HEK293 (cell line): ENCODE measurements around the gene DYNLT2.
A peak's percentile ranks its signal among the peaks of the same experiment; 100 is the strongest.

Experiments used
- BCL11B ChIP-seq: fragments of 450-650 bp; formaldehyde crosslinking; IDR thresholded peaks from 2 replicates; pipeline ENCODE4 v1.5.1; 2016; ENCODE audit warnings: low read depth, missing biosample characterization, missing genetic modification characterization
- EGR2 ChIP-seq: fragments of 450-650 bp; formaldehyde crosslinking; IDR thresholded peaks from 2 replicates; pipeline ENCODE4 v1.5.1; 2016; ENCODE audit warnings: low read depth, missing biosample characterization, missing genetic modification characterization
- FEZF1 ChIP-seq: fragments of 450-650 bp; formaldehyde crosslinking; IDR thresholded peaks from 2 replicates; pipeline ENCODE4 v1.5.1; 2016; ENCODE audit warnings: missing biosample characterization, missing genetic modification characterization
- KLF1 ChIP-seq: fragments of 450-650 bp; formaldehyde crosslinking; IDR thresholded peaks from 2 replicates; pipeline ENCODE4 v1.5.1; 2016; ENCODE audit warnings: missing biosample characterization, missing genetic modification characterization
- KLF9 ChIP-seq: fragments of 450-650 bp; formaldehyde crosslinking; IDR thresholded peaks from 2 replicates; pipeline ENCODE4 v1.5.1; 2016; ENCODE audit warnings: missing biosample characterization, missing genetic modification characterization, low read depth
- MZF1 ChIP-seq: fragments of 450-650 bp; formaldehyde crosslinking; IDR thresholded peaks from 2 replicates; pipeline ENCODE4 v1.5.1; 2017; ENCODE audit warnings: missing biosample characterization, missing genetic modification characterization, borderline replicate concordance
- OSR2 ChIP-seq: fragments of 450-650 bp; formaldehyde crosslinking; IDR thresholded peaks from 2 replicates; pipeline ENCODE4 v1.5.1; 2016; ENCODE audit warnings: missing biosample characterization, missing genetic modification characterization
- SP7 ChIP-seq: fragments of 450-650 bp; formaldehyde crosslinking; IDR thresholded peaks from 2 replicates; pipeline ENCODE4 v1.5.1; 2016; ENCODE audit warnings: missing biosample characterization, missing genetic modification characterization
- ZBTB20 ChIP-seq: fragments of 450-650 bp; formaldehyde crosslinking; IDR thresholded peaks from 2 replicates; pipeline ENCODE4 v1.5.1; 2016; ENCODE audit warnings: missing biosample characterization, missing genetic modification characterization
- ZBTB48 ChIP-seq: fragments of 450-650 bp; formaldehyde crosslinking; IDR thresholded peaks from 2 replicates; pipeline ENCODE4 v1.5.1; 2016; ENCODE audit warnings: missing biosample characterization, missing genetic modification characterization
- ZFHX2 ChIP-seq: fragments of 450-650 bp; formaldehyde crosslinking; conservative IDR thresholded peaks from 2 replicates; pipeline ENCODE4 v1.5.1; 2016; ENCODE audit warnings: missing biosample characterization, missing genetic modification characterization
- ZNF133 ChIP-seq: fragments of 450-650 bp; formaldehyde crosslinking; IDR thresholded peaks from 2 replicates; pipeline ENCODE4 v1.5.1; 2016; ENCODE audit warnings: missing biosample characterization, missing genetic modification characterization
- ZNF146 ChIP-seq: fragments of 450-650 bp; formaldehyde crosslinking; IDR thresholded peaks from 2 replicates; pipeline ENCODE4 v1.5.1; 2016; ENCODE audit warnings: missing biosample characterization, missing genetic modification characterization
- ZNF148 ChIP-seq: fragments of 450-650 bp; formaldehyde crosslinking; IDR thresholded peaks from 2 replicates; pipeline ENCODE4 v1.5.0; 2017; ENCODE audit warnings: missing biosample characterization, missing genetic modification characterization, borderline replicate concordance
- ZNF174 ChIP-seq: fragments of 450-650 bp; formaldehyde crosslinking; IDR thresholded peaks from 2 replicates; pipeline ENCODE4 v1.5.0; 2017; ENCODE audit warnings: missing biosample characterization, mild to moderate bottlenecking, missing genetic modification characterization
- ZNF202 ChIP-seq: fragments of 450-650 bp; formaldehyde crosslinking; IDR thresholded peaks from 2 replicates; pipeline ENCODE4 v1.5.1; 2016; ENCODE audit warnings: missing biosample characterization, missing genetic modification characterization, borderline replicate concordance
- ZNF223 ChIP-seq: fragments of 450-650 bp; formaldehyde crosslinking; IDR thresholded peaks from 2 replicates; pipeline ENCODE4 v1.5.1; 2016; ENCODE audit warnings: missing biosample characterization, missing genetic modification characterization
- ZNF350 ChIP-seq: fragments of 450-650 bp; formaldehyde crosslinking; IDR thresholded peaks from 2 replicates; pipeline ENCODE4 v1.5.0; 2017; ENCODE audit warnings: missing biosample characterization, mild to moderate bottlenecking, missing genetic modification characterization
- ZNF398 ChIP-seq: fragments of 450-650 bp; formaldehyde crosslinking; IDR thresholded peaks from 2 replicates; pipeline ENCODE4 v1.5.1; 2017; ENCODE audit warnings: missing biosample characterization, missing genetic modification characterization
- ZNF473 ChIP-seq: fragments of 450-650 bp; formaldehyde crosslinking; IDR thresholded peaks from 2 replicates; pipeline ENCODE4 v1.5.1; 2017; ENCODE audit warnings: missing biosample characterization, missing genetic modification characterization
- ZNF580 ChIP-seq: fragments of 450-650 bp; formaldehyde crosslinking; IDR thresholded peaks from 2 replicates; pipeline ENCODE4 v1.5.1; 2016; ENCODE audit warnings: missing biosample characterization, missing genetic modification characterization
- ZNF664 ChIP-seq: fragments of 450-650 bp; formaldehyde crosslinking; IDR thresholded peaks from 2 replicates; pipeline ENCODE4 v1.5.1; 2016; ENCODE audit warnings: missing biosample characterization, missing genetic modification characterization
- TF ChIP-seq, protein P1 (sequence below): fragments of 450-650 bp; formaldehyde crosslinking; IDR thresholded peaks from 2 replicates; pipeline ENCODE4 v1.5.1; 2016; ENCODE audit warnings: missing biosample characterization, missing genetic modification characterization, low read depth
- TF ChIP-seq, protein P2 (sequence below): fragments of 450-650 bp; formaldehyde crosslinking; IDR thresholded peaks from 2 replicates; pipeline ENCODE4 v1.5.1; 2017; ENCODE audit warnings: missing biosample characterization, missing genetic modification characterization
- TF ChIP-seq, protein P3 (sequence below): fragments of 450-650 bp; formaldehyde crosslinking; conservative IDR thresholded peaks from 2 replicates; pipeline ENCODE4 v1.5.1; 2016; ENCODE audit warnings: low read depth, missing biosample characterization, missing genetic modification characterization

DYNLT2 gene

DNA sequence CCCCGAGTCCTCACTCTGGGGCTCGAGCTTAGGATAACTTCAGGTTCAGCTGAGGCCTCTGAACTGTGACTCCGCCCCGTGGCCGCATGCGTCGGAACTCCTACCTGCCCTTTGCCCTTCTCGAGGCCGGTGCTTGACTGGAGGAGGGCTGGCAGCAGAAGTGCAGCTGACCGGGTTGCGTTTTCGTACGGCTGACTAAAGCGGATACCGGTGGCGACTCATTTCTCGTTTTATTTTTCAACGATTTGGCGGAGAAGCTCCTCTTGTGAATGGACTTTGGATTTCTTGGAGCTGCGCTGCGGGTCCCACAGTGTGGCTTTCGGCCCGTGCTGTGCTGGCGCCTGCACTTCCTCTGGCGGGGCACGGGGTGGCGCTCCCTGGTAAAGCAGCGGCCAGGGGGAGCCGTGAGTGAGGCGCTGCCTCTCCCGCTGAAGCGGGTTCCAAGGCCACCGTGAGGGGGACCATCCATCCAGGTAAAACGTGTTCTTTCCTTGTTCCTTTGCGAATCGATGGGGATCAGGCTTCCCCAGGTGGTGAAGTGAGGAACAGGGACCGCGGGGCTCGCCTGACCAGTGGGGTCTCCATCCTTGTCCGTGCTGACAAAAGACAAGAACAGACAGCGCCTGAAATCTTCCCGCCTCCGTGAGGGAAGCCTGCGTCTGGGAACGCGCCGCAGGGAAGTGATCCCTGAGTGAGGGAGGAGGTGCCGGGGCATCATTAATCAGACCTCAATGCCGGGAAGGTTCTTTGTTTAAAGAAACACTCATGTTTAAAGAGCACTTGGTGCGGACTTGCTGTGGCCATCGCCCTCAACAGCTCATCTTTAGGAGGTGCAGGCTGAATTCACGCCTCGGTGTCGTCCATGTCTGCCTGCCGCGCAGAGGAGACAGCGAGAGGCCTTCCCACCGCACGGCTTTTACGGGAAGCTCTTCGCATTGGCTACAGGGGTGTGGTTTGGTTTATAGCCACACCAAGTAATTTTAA, 38.9 kb upstream of the DYNLT2 start (continued):
- TF ChIP-seq ZNF223 (no peak), SP7 (peak; percentile 61), ZNF146 (tag by site-specific recombination) (no peak), KLF1 (tag by site-specific recombination) (no peak), BCL11B (no peak), ZNF202 (tag by site-specific recombination) (no peak), FEZF1 (tag by site-specific recombination) (no peak), ZNF398 (tag by site-specific recombination) (no peak), MZF1 (tag by site-specific recombination) (0 out of 2 replicates have a peak, but pooled peaks have one; percentile 38), ZFHX2 (tag by site-specific recombination) (peak; percentile 35; the same call in 1 of the 2 replicates), ZNF580 (tag by site-specific recombination) (no peak), EGR2 (tag by site-specific recombination) (no peak), ZNF664 (tag by site-specific recombination) (no peak), ZNF350 (tag by site-specific recombination) (no peak), KLF9 (tag by site-specific recombination) (peak; percentile 16; the same call in 1 of the 2 replicates), OSR2 (tag by site-specific recombination) (no peak), ZNF473 (tag by site-specific recombination) (no peak), ZNF174 (tag by site-specific recombination) (no peak), ZBTB20 (tag by site-specific recombination) (peak; percentile 59), ZBTB48 (tag by site-specific recombination) (peak; percentile 94), ZNF148 (tag by site-specific recombination) (no peak), ZNF133 (tag by site-specific recombination) (no peak)
- TF ChIP-seq, protein P1, sequence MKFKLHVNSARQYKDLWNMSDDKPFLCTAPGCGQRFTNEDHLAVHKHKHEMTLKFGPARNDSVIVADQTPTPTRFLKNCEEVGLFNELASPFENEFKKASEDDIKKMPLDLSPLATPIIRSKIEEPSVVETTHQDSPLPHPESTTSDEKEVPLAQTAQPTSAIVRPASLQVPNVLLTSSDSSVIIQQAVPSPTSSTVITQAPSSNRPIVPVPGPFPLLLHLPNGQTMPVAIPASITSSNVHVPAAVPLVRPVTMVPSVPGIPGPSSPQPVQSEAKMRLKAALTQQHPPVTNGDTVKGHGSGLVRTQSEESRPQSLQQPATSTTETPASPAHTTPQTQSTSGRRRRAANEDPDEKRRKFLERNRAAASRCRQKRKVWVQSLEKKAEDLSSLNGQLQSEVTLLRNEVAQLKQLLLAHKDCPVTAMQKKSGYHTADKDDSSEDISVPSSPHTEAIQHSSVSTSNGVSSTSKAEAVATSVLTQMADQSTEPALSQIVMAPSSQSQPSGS (tag by site-specific recombination): no peak
- TF ChIP-seq, protein P2, sequence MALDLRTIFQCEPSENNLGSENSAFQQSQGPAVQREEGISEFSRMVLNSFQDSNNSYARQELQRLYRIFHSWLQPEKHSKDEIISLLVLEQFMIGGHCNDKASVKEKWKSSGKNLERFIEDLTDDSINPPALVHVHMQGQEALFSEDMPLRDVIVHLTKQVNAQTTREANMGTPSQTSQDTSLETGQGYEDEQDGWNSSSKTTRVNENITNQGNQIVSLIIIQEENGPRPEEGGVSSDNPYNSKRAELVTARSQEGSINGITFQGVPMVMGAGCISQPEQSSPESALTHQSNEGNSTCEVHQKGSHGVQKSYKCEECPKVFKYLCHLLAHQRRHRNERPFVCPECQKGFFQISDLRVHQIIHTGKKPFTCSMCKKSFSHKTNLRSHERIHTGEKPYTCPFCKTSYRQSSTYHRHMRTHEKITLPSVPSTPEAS (tag by site-specific recombination): no peak
- TF ChIP-seq, protein P3, sequence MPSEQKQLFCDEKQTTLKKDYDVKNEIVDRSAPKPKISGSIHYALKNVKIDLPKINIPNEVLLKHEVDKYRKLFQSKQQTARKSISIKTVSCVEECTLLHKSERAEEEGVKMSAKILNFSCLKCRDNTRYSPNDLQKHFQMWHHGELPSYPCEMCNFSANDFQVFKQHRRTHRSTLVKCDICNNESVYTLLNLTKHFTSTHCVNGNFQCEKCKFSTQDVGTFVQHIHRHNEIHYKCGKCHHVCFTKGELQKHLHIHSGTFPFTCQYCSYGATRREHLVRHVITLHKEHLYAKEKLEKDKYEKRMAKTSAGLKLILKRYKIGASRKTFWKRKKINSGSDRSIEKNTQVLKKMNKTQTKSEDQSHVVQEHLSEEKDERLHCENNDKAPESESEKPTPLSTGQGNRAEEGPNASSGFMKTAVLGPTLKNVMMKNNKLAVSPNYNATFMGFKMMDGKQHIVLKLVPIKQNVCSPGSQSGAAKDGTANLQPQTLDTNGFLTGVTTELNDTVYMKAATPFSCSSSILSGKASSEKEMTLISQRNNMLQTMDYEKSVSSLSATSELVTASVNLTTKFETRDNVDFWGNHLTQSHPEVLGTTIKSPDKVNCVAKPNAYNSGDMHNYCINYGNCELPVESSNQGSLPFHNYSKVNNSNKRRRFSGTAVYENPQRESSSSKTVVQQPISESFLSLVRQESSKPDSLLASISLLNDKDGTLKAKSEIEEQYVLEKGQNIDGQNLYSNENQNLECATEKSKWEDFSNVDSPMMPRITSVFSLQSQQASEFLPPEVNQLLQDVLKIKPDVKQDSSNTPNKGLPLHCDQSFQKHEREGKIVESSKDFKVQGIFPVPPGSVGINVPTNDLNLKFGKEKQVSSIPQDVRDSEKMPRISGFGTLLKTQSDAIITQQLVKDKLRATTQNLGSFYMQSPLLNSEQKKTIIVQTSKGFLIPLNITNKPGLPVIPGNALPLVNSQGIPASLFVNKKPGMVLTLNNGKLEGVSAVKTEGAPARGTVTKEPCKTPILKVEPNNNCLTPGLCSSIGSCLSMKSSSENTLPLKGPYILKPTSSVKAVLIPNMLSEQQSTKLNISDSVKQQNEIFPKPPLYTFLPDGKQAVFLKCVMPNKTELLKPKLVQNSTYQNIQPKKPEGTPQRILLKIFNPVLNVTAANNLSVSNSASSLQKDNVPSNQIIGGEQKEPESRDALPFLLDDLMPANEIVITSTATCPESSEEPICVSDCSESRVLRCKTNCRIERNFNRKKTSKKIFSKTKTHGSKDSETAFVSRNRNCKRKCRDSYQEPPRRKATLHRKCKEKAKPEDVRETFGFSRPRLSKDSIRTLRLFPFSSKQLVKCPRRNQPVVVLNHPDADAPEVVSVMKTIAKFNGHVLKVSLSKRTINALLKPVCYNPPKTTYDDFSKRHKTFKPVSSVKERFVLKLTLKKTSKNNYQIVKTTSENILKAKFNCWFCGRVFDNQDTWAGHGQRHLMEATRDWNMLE: no peak
